Muscle layer of duodenum (tissue), 2 donors: ENCODE results near the gene S100A8.

Experiments
- H3K27ac ChIP-seq: one replicate; pipeline ENCODE4 v1.7.0; 2013; ENCODE audit warnings: mild to moderate bottlenecking, low read length
- H3K27me3 ChIP-seq: one replicate; pipeline ENCODE4 v1.7.0; 2013; ENCODE audit warnings: low read depth, mild to moderate bottlenecking, control low read depth, low read length
- H3K36me3 ChIP-seq, 2 donors: one replicate each; pipeline ENCODE4 v1.7.0; 2013; ENCODE audit warnings: low read length in 2 of 2, control low read depth in 1 of 2, mild to moderate bottlenecking in 1 of 2; ENCODE audit not compliant: insufficient read depth in 2 of 2, control insufficient read depth in 1 of 2
- H3K4me1 ChIP-seq, 2 donors: one replicate each; pipeline ENCODE4 v1.7.0; 2013; ENCODE audit warnings: low read length in 2 of 2, mild to moderate bottlenecking in 2 of 2, control low read depth in 1 of 2, moderate library complexity in 1 of 2; ENCODE audit not compliant: insufficient read depth in 2 of 2, control insufficient read depth in 1 of 2
- H3K4me3 ChIP-seq, 2 donors: one replicate each; pipeline ENCODE4 v1.7.0; 2013; ENCODE audit warnings: low read length in 2 of 2, low read depth in 1 of 2, mild to moderate bottlenecking in 1 of 2
- H3K9me3 ChIP-seq, 2 donors: one replicate each; pipeline ENCODE4 v1.7.0; 2013; ENCODE audit warnings: low read length in 2 of 2, control low read depth in 1 of 2, mild to moderate bottlenecking in 1 of 2; ENCODE audit not compliant: control insufficient read depth in 1 of 2
- donor health status: healthy.

Gene S100A8

GRCh38 chr1:153387001-153387400, 3.9 kb downstream of the S100A8 start:
- Histone ChIP-seq H3K27me3 (no peaks in the 10 kb centered on the region), H3K4me1 (no peaks in the 10 kb centered on the region), H3K4me3 (no peak overlapping the region), H3K9me3 (peaks cover 0 to 4% of the 10 kb centered on the region in 2 donors), H3K27ac (no peak overlapping the region), H3K36me3 (no peaks in the 10 kb centered on the region)

- Histone ChIP-seq H3K36me3 (no peaks in the 10 kb centered on the region), H3K27me3 (no peaks in the 10 kb centered on the region), H3K27ac (no peak overlapping the region), H3K4me1 (no peaks in the 10 kb centered on the region), H3K9me3 (peaks cover 0 to 4% of the 10 kb centered on the region in 2 donors), H3K4me3 (no peak overlapping the region)
These were observed 4.4 kb downstream of the S100A8 start for GRCh38 chr1:153386500-153386901.

- H3K9me3 ChIP-seq = peaks cover 0 to 9% of the 10 kb centered on the region in 2 donors
- H3K27ac ChIP-seq = no peak overlapping the region
- no peak overlapping the region for H3K4me3 ChIP-seq
- H3K4me1 ChIP-seq = no peaks in the 10 kb centered on the region
- no peaks in the 10 kb centered on the region for H3K36me3 ChIP-seq
- H3K27me3 ChIP-seq = no peaks in the 10 kb centered on the region
These were observed 5.8 kb downstream of the S100A8 start for GRCh38 chr1:153384958-153385580.

DNA sequence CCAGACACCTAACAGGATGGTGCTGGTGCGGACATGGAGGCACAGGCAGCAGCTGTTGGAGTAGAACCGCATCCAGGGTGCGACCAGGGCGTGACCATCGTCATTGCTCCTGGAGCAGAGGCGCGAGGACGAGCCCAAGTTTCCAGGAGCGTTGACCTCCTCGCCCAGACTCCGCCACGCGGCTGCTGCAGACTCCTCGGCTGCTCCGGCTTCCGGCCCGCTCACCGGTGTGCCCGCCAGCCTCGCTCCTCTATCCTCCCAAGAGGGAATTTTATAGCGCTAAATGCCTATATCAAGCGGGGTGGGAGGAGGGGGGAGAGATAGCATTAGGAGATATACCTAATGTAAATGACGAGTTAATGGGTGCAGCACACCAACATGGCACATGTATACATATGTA, 10.2 kb downstream of the S100A8 start:
- H3K27ac ChIP-seq = no peak overlapping the region
- H3K4me1 ChIP-seq = no peaks in the 10 kb centered on the region
- H3K4me3 ChIP-seq = no peak overlapping the region

GRCh38 chr1:153379591-153379990, 11.3 kb downstream of the S100A8 start:
- H3K36me3 ChIP-seq = no peaks in the 10 kb centered on the region
- no peaks in the 10 kb centered on the region for H3K4me1 ChIP-seq
- H3K27me3 ChIP-seq = no peaks in the 10 kb centered on the region
- H3K4me3 ChIP-seq = no peak overlapping the region
- no peak overlapping the region for H3K27ac ChIP-seq
- H3K9me3 ChIP-seq = peaks cover 0 to 9% of the 10 kb centered on the region in 2 donors

More for the DNA sequence above, 10.2 kb downstream of the S100A8 start:
- Histone ChIP-seq H3K36me3 (no peaks in the 10 kb centered on the region), H3K27me3 (no peaks in the 10 kb centered on the region), H3K9me3 (peaks cover 0 to 9% of the 10 kb centered on the region in 2 donors)

DNA sequence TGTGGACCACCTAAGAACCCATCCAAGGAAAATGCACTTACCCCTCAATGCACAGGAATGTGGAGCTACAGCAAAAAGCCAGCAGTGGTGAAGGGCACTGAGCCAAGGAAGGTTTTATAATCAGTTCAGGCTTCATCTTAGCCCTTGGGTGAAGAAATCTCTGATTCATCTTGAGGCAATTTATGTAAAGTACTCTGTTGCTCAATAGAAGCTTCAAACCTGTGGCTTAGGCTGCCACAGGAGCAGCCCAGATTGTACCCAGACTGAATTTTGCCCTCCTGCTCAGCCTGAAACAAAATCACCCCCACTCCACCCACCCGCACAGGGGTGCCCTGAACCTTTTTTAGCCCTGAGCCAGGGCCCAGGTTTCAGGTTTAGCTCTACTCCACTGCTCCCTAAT, 15.4 kb downstream of the S100A8 start, which contains the start of gene S100A12:
S100A12 (minus strand) TSS at position 111 of the 400 bp plus-strand sequence. CDS start 1,029 bp downstream, outside the sequence.
- no peak within 1 kb of the TSS for H3K27ac ChIP-seq
- no peak within 1 kb of the TSS for H3K4me3 ChIP-seq
- H3K9me3 ChIP-seq = peaks cover 0 to 1% of the 10 kb centered on the region in 2 donors
- H3K4me1 ChIP-seq = no peaks in the 10 kb centered on the region
- H3K36me3 ChIP-seq = no peaks in the 10 kb centered on the region
- no peaks in the 10 kb centered on the region for H3K27me3 ChIP-seq

DNA sequence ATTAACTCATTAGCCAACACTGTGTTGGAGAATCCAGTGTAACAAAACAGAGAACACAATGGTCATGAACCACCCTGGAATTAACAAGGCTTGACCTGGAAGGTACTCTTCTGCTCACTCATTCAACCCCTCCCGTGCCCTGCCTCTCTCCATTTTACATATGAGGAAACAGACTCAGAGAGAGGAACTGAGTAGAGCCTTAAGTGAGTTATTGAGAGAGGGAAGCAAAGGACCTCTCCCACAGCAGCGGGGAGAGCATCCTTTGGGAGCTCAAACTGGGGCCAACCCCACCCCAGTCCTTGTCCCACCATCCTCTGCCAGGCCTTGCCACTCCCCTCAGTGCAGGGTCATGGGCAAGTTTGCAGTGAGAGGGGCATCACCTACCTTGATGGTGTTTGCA, 16.8 kb downstream of the S100A8 start:
- Histone ChIP-seq H3K27me3 (no peaks in the 10 kb centered on the region), H3K27ac (no peak overlapping the region), H3K9me3 (no peaks in the 10 kb centered on the region), H3K36me3 (no peaks in the 10 kb centered on the region), H3K4me3 (no peak overlapping the region), H3K4me1 (no peaks in the 10 kb centered on the region)

DNA sequence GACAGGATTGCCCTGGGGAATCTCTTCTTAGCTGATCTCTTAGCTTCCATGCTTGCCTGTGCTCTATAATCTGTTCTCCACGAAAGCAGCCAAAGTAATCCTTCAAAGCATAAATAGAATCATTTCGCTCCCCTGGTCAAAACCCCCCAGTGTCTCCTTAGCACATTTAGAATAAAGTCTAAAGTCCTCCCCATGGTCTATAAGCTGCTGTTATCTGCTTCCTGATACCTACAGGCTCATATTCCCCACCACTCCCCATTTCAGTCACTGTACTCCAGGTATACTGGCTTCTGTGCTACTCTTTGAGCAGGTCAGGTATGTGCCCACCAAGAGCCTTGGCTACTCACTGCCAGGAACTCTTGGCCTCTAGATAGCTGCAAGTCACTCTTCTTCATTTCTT, 18.3 kb downstream of the S100A8 start:
- no peaks in the 10 kb centered on the region for H3K4me1 ChIP-seq
- H3K36me3 ChIP-seq = no peaks in the 10 kb centered on the region
- no peaks in the 10 kb centered on the region for H3K9me3 ChIP-seq
- no peak overlapping the region for H3K4me3 ChIP-seq
- H3K27me3 ChIP-seq = no peaks in the 10 kb centered on the region
- H3K27ac ChIP-seq = no peak overlapping the region

DNA sequence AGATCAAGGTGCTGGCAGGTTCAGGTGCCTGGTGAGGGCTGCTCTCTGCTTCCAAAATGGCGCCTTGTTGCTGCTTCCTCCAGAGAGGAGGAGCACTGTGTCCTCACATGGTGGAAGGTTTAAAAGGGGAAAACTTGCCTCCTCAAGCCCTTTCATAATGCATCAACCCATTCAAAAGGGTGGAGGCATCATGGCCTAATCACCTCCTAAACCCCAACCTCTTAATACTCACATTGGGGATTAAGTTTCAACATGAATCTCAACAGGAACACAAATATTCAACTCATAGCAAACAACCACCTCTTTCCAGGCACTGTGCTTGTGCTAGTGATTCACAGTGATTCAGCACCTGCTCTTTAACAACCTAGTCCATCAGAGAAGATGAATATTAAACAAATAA, 19.6 kb downstream of the S100A8 start:
- Histone ChIP-seq H3K27me3 (no peaks in the 10 kb centered on the region), H3K27ac (no peak overlapping the region), H3K4me1 (no peaks in the 10 kb centered on the region)

DNA sequence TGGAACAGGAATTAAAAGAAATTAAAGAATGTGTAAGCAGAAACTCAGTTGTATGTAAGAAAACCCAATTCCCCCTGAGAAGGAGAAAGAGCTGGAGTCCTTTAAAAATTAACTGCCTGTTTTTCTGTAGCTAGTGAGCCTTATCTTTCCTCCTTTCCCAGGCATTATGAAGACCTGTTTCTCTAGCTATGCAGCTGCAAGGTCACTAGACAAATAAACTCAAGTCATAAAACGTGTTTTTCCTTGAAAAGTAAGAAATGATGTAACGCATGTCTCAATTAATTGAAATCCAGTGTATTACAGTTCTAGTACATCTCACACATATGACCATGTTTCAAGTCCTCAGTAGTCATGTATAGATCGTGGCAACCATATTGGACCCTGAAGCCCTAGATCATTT, 20.7 kb downstream of the S100A8 start:
- Histone ChIP-seq H3K36me3 (no peaks in the 10 kb centered on the region), H3K27ac (no peak overlapping the region), H3K27me3 (no peaks in the 10 kb centered on the region), H3K4me3 (no peak overlapping the region), H3K9me3 (no peaks in the 10 kb centered on the region), H3K4me1 (no peaks in the 10 kb centered on the region)

More for the DNA sequence above, 19.6 kb downstream of the S100A8 start:
- Histone ChIP-seq H3K9me3 (no peaks in the 10 kb centered on the region), H3K36me3 (no peaks in the 10 kb centered on the region), H3K4me3 (no peak overlapping the region)

DNA sequence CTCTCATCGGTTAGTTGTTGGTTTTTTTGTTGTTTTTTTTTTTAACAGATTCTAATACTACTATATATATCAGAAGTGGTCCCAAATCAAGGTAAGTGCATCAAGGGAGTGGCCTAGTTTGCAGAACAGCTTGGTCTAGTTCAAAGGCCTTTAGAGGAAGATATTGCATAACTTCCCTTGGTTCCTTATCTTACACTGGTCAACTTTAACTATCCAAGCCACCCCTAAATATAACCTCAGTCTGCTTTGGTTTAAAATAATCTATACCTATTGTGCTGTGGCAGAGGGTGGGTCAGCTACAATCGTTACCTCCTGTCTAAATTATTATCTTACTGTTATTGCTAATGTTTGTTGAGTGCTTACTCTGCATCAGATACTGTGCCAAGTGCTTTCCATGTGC, 22.4 kb downstream of the S100A8 start:
- H3K9me3 ChIP-seq = no peaks in the 10 kb centered on the region
- no peaks in the 10 kb centered on the region for H3K36me3 ChIP-seq
- no peak overlapping the region for H3K4me3 ChIP-seq
- no peak overlapping the region for H3K27ac ChIP-seq
- no peaks in the 10 kb centered on the region for H3K4me1 ChIP-seq
- H3K27me3 ChIP-seq = no peaks in the 10 kb centered on the region

DNA sequence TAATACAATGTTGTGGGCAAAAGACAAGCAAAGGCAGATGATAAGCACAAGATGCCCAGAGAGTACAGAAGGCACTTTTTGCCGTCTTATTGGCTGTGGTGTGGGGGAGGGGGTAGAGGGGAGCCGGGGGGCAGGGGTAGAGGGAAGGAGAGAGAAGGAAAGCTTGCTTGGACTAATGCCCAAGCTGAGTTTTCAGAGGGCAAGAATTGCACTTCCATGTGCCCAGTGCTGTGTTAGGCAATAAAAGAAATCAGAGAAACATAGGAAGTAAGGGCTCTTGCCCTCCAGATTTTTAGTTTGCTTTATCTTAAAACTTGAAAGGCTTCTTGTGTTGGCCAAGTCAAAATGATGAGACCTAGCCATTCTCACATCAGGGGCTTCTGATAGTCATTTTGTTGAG, 23.8 kb downstream of the S100A8 start:
- no peaks in the 10 kb centered on the region for H3K9me3 ChIP-seq
- H3K4me3 ChIP-seq = no peak overlapping the region
- H3K4me1 ChIP-seq = peaks cover 0 to 4% of the 10 kb centered on the region in 2 donors
- no peaks in the 10 kb centered on the region for H3K27me3 ChIP-seq
- H3K27ac ChIP-seq = no peak overlapping the region
- no peaks in the 10 kb centered on the region for H3K36me3 ChIP-seq
